Activated T-cell treated with anti-CD3 and anti-CD28 coated beads, Interleukin-2, amount 50 U/mL, for 72 hours (primary cell): ENCODE data around the gene RRH. TPM values are rescaled to one million over a fixed set of nuclear protein-coding genes. Genes with fewer than 3 reads are reported as not detected.

Source experiments
- ATAC-seq, 2 donors: fragments of 150-1000 bp; cut with Tn5 transposase; replicated peaks in 1 of 2; 2 replicates each; pipeline ENCODE4 v1.10.0; 2021; ENCODE audit warnings: moderate library complexity in 2 of 2, mild to moderate bottlenecking in 1 of 2
- DNase-seq, 2 donors: peaks; one replicate each; pipeline ENCODE4 v3.0.0; 2021 to 2022; ENCODE audit warnings: mixed read lengths in 1 of 2
- H3K27ac Mint-ChIP-seq: one replicate; pipeline ENCODE4 v1.8.0; 2022; ENCODE audit warnings: mild to moderate bottlenecking, moderate library complexity, mixed read lengths
- H3K27me3 Mint-ChIP-seq: one replicate; pipeline ENCODE4 v1.8.0; 2022; ENCODE audit warnings: low read depth, mixed read lengths
- H3K36me3 Mint-ChIP-seq, 2 donors: one replicate each; pipeline ENCODE4 v1.8.0; 2022; ENCODE audit warnings: mixed read lengths in 2 of 2, mild to moderate bottlenecking in 1 of 2; ENCODE audit not compliant: insufficient read depth in 2 of 2
- H3K4me1 Mint-ChIP-seq: one replicate; pipeline ENCODE4 v1.8.0; 2022; ENCODE audit warnings: low read depth, mixed read lengths
- H3K4me3 Mint-ChIP-seq, 2 donors: one replicate each; pipeline ENCODE4 v1.8.0; 2022; ENCODE audit warnings: mild to moderate bottlenecking in 2 of 2, mixed read lengths in 2 of 2, moderate library complexity in 2 of 2
- H3K9me3 Mint-ChIP-seq, 2 donors: one replicate each; pipeline ENCODE4 v1.8.0; 2022; ENCODE audit warnings: mixed read lengths in 2 of 2
- total RNA-seq, 2 donors: library from RNA; stranded (reverse); gene quantifications; one replicate each; pipeline ENCODE4 v1.2.3, GENCODE V29; 2022

Gene RRH
- total RNA-seq, 2 donors from 2014 or later = 0.99 TPM; not detected in 1

DNA sequence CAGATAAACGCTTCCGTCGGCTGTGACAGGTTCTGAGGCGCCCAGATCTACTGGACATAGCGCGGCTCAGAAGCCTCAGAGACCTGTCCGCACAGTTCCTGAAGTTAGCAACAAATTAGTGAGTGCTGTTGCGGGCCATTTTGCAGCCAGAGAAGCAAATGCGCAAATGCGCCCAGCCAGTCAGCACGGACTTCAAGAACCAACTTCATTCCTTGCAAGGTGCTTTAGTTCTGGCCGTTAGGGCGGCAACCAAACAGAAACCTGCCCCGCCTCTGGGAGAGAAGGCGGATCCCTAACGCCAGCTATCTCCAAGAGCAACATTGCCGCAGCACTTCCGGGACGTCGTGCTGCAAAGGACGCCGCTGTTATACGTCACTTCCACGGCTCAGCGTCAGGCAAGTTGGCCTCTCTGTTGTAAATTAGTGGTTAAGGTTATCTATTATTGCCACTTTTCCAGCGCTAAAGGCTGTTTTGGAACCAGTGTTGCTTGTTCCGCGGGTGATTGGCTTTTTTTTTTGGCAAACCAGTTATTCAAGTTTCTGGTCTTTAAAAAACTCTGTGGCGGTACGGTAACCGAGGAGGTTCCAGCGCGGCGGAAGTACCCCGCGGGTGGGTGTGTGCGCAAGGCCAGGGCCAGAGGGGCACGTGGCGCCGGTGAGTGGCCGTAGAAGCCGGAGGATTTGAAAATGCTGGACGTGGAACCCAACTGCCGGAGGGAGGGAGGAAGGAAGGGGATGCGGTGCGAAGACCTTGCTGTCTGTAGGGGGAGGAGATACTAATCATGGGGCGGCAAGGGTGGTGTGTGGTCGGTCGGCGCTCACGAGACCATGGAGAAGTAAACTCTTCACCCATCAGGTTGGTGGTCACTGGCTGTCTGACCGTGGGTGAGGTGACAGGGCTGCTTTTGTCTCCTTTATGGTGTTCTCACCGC, 12.4 kb upstream of the RRH start, which contains the start of gene GAR1:
Gene GAR1 (plus strand): TSS at position 612 of the 931 bp plus-strand sequence. CDS start 403 bp downstream, outside the sequence.
- Mint-ChIP-seq H3K27ac (peak within 1 kb of the TSS; percentile 52), H3K4me3 (peak within 1 kb of the TSS; percentile 73 to 97), H3K9me3 (no peaks in the 10 kb centered on the region), H3K4me1 (peaks cover 49% of the 10 kb centered on the region), H3K27me3 (no peaks in the 10 kb centered on the region), H3K36me3 (peaks cover 17 to 29% of the 10 kb centered on the region in 2 donors)
- DNase-seq = peak; percentile 87 to 92
- ATAC-seq = peak; percentile 96 to 97

- H3K4me1 Mint-ChIP-seq = peaks cover 55% of the 10 kb centered on the region
- ATAC-seq = peak; percentile 8 to 10
Measured at GRCh38 chr4:109816082-109816442, 11.7 kb upstream of the RRH start.

DNA sequence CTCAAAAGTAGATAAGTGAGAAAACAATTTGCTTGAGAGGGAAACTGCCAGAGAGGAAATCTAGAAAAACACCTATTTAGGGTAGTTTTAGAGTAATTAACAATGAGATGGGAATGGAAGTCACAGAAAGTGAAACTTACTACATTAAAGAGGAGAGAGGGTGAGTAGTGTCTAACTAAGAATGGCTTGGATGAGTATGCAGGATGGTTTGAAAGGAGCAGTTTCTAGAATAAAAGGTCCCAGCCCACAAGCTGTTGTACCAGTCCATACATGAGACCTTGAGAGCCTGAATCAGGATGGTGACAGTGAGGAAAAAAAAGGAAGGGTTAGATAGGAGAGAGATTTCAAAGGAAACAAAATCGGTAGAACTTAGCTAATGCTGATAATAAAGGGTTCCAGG, 10.9 kb upstream of the RRH start:
- no peaks in the 10 kb centered on the region for H3K27me3 Mint-ChIP-seq
- DNase-seq (peak in 1 of 2 donors; percentile 4), ATAC-seq (peak; percentile 24 to 39)
- H3K4me3 Mint-ChIP-seq = peak overlapping the region; percentile 73 to 97
- peak overlapping the region; percentile 52 for H3K27ac Mint-ChIP-seq
- H3K36me3 Mint-ChIP-seq = peaks cover 20 to 34% of the 10 kb centered on the region in 2 donors
- H3K4me1 Mint-ChIP-seq = peaks cover 57% of the 10 kb centered on the region
- no peaks in the 10 kb centered on the region for H3K9me3 Mint-ChIP-seq

More at GRCh38 chr4:109816082-109816442, 11.7 kb upstream of the RRH start:
- peak; percentile 58 to 65 for DNase-seq
- Mint-ChIP-seq H3K27me3 (no peaks in the 10 kb centered on the region), H3K36me3 (peaks cover 20 to 33% of the 10 kb centered on the region in 2 donors), H3K9me3 (no peaks in the 10 kb centered on the region), H3K27ac (peak overlapping the region; percentile 52), H3K4me3 (peak overlapping the region; percentile 73 to 97)

DNA sequence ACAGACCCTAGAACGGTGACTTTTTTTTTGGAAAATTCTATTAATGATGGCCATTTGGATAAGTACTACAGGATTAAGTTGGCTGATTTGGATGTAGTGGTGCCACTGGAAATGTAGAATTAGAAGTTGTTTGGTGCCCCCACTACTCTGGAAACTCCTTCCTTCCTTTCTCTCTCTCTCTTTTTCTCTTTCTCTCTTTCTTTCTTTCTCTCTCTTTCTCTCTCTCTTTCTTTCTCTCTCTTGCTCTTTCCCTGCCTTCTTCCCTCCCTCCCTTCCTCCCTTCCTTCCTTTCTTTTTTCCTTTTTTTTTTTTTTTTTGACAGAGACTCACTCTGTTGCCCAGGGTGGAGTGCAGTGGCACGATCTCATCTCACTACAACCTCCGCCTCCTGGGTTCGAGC, 9.5 kb upstream of the RRH start:
- peaks cover 57% of the 10 kb centered on the region for H3K4me1 Mint-ChIP-seq
- H3K9me3 Mint-ChIP-seq = no peaks in the 10 kb centered on the region
- no peaks in the 10 kb centered on the region for H3K27me3 Mint-ChIP-seq
- DNase-seq (no peak), ATAC-seq (no peak)
- no peak overlapping the region for H3K27ac Mint-ChIP-seq
- peaks cover 22 to 36% of the 10 kb centered on the region in 2 donors for H3K36me3 Mint-ChIP-seq
- H3K4me3 Mint-ChIP-seq = peak overlapping the region in 1 of 2 donors; percentile 6

GRCh38 chr4:109820563-109820962, 7.2 kb upstream of the RRH start:
- H3K36me3 Mint-ChIP-seq = peaks cover 22 to 42% of the 10 kb centered on the region in 2 donors
- H3K4me1 Mint-ChIP-seq = peaks cover 57% of the 10 kb centered on the region
- DNase-seq (no peak), ATAC-seq (no peak)
- no peaks in the 10 kb centered on the region for H3K9me3 Mint-ChIP-seq
- peak overlapping the region; percentile 10 to 49 for H3K4me3 Mint-ChIP-seq
- H3K27ac Mint-ChIP-seq = peak overlapping the region; percentile 54
- no peaks in the 10 kb centered on the region for H3K27me3 Mint-ChIP-seq

DNA sequence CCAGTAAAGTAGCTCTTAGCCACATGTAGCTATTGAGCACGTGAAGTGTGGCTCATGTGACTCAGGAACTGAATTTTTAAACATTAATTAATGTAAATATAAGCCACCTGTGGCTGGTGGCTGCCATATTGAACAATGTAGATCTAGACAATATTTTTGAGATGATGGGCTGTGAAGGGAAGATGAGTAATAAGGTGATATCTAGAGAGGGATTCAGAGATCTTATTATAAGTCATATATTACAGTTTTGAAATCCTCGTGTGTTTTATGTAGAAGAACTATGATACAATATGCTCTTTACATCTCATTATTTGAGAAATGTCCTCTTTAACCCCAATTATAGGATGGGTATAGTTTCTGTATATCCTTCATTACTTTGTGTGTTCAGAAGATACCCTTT, 6.6 kb upstream of the RRH start:
- ATAC-seq = peak; percentile 69 to 82
- Mint-ChIP-seq H3K4me1 (peaks cover 56% of the 10 kb centered on the region), H3K27ac (peak overlapping the region; percentile 29), H3K36me3 (peaks cover 18 to 40% of the 10 kb centered on the region in 2 donors), H3K9me3 (no peaks in the 10 kb centered on the region), H3K4me3 (peak overlapping the region; percentile 37 to 51), H3K27me3 (no peaks in the 10 kb centered on the region)
- DNase-seq = no peak

DNA sequence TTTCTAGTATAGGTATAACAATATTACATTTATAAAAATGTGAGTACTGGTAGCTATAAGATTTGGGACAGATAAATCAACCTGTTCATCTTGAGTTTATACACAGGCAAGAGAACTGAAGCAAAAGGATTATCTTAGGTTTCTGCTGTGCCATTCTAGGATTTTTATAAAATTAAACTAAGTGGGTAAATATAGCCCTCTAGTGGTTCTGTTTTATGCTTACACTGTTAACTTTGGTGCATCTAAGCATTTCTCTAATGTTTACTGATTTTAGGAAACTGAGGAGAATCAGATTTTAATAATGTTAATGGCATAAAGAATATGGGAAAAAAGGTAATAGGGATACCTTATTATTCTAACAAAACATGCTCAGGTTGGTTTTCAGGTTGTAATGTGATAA, 1.1 kb upstream of the RRH start:
- Mint-ChIP-seq H3K4me3 (no peak overlapping the region), H3K27me3 (no peaks in the 10 kb centered on the region), H3K4me1 (peaks cover under 1% of the 10 kb centered on the region), H3K27ac (no peak overlapping the region), H3K36me3 (peaks cover 2 to 8% of the 10 kb centered on the region in 2 donors), H3K9me3 (no peaks in the 10 kb centered on the region)
- DNase-seq (no peak), ATAC-seq (no peak)

GRCh38 chr4:109833756-109834155, 6.0 kb downstream of the RRH start:
- DNase-seq = no peak
- no peaks in the 10 kb centered on the region for H3K27me3 Mint-ChIP-seq
- H3K4me1 Mint-ChIP-seq = no peaks in the 10 kb centered on the region

DNA sequence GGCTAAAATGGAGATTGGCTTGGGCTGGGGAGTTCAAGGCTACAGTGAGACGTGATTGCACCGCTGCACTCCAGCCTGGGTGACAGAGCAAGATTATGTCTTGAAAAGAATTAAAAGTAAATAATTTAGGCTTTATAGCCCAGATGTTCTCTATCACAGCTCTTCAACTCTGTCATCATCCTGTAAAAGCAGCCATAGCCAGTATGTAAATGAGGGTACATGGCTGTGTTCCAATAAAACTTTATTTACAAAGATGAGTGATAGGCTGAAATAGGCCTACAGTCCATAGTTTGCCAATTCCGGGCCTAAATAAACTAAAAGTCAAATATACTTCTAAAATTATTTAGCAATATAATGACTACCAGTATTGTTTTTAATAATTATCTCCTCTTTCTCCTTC, 9.2 kb downstream of the RRH start:
- Mint-ChIP-seq H3K27me3 (no peaks in the 10 kb centered on the region), H3K27ac (no peak overlapping the region), H3K36me3 (peaks cover 0 to 7% of the 10 kb centered on the region in 2 donors), H3K9me3 (no peaks in the 10 kb centered on the region), H3K4me1 (no peaks in the 10 kb centered on the region), H3K4me3 (no peak overlapping the region)
- no peak for ATAC-seq
- no peak for DNase-seq

More at GRCh38 chr4:109833756-109834155, 6.0 kb downstream of the RRH start:
- H3K4me3 Mint-ChIP-seq = no peak overlapping the region
- no peak overlapping the region for H3K27ac Mint-ChIP-seq
- peaks cover 0 to 7% of the 10 kb centered on the region in 2 donors for H3K36me3 Mint-ChIP-seq
- no peaks in the 10 kb centered on the region for H3K9me3 Mint-ChIP-seq
- no peak for ATAC-seq

GRCh38 chr4:109846395-109847098, 18.8 kb downstream of the RRH start:
- Mint-ChIP-seq H3K9me3 (no peaks in the 10 kb centered on the region), H3K36me3 (no peaks in the 10 kb centered on the region), H3K27me3 (no peaks in the 10 kb centered on the region), H3K4me3 (no peak overlapping the region), H3K4me1 (no peaks in the 10 kb centered on the region), H3K27ac (no peak overlapping the region)
- no peak for DNase-seq
- ATAC-seq = no peak

- Mint-ChIP-seq H3K9me3 (peaks cover 0 to 1% of the 10 kb centered on the region in 2 donors), H3K4me3 (no peak within 1 kb of the TSS), H3K27me3 (no peaks in the 10 kb centered on the region), H3K27ac (no peak within 1 kb of the TSS), H3K36me3 (peaks cover 0 to 1% of the 10 kb centered on the region in 2 donors), H3K4me1 (no peaks in the 10 kb centered on the region)
- ATAC-seq (no peak), DNase-seq (no peak)
Measured at GRCh38 chr4:109847896-109848442, 20.2 kb downstream of the RRH start, which contains the start of gene LRIT3. TSS of gene LRIT3 (plus strand) at chr4:109848107. CDS start at chr4:109848202, 95 bp downstream.

DNA sequence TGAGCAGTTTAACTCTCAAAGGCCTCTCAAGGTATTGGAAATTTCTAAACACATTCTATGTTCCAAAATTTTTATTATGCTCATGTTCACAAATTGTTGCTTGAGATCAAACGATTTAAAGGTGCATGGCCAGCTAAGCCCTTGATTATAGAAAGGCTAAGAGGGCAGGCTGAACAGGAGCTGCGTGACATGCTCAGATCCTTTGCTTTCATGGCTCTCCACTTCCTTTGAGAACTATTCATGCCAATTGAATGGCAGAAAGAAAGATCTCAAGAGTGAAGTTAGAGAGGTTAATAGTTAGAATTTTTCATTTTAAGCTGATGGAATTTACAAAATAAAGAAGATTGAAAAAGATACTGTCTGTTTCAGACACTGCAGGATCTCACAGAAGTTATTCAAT, 20.7 kb downstream of the RRH start:
- DNase-seq (no peak), ATAC-seq (no peak)
- no peak overlapping the region for H3K27ac Mint-ChIP-seq
- no peaks in the 10 kb centered on the region for H3K27me3 Mint-ChIP-seq
- H3K36me3 Mint-ChIP-seq = peaks cover 0 to 3% of the 10 kb centered on the region in 2 donors
- H3K4me1 Mint-ChIP-seq = no peaks in the 10 kb centered on the region
- peaks cover 2 to 3% of the 10 kb centered on the region in 2 donors for H3K9me3 Mint-ChIP-seq
- no peak overlapping the region for H3K4me3 Mint-ChIP-seq

- Mint-ChIP-seq H3K4me3 (no peak overlapping the region), H3K9me3 (peaks cover 3% of the 10 kb centered on the region in 2 donors), H3K36me3 (peaks cover under 1 to 3% of the 10 kb centered on the region in 2 donors), H3K27ac (no peak overlapping the region), H3K4me1 (no peaks in the 10 kb centered on the region), H3K27me3 (no peaks in the 10 kb centered on the region)
- DNase-seq = no peak
- no peak for ATAC-seq
Measured at GRCh38 chr4:109850601-109851000, 22.8 kb downstream of the RRH start.
